T-helper 1 cell (primary cell): ENCODE results near the gene RALBP1.
"Not testable (repeated sequence)": the region's sequence is repeated elsewhere in the genome, so short reads cannot be mapped to it uniquely, and the experiment has no call there.

Source experiments
- DNase-seq, 5 donors: peaks; one replicate each; pipeline ENCODE4 v3.0.0-alpha.2; 2012 to 2020

Gene RALBP1

GRCh38 chr18:9455718-9456511 is 19.4 kb upstream of the RALBP1 start:
- no peak for DNase-seq

- no peak for DNase-seq
These were observed 9.2 kb upstream of the RALBP1 start for GRCh38 chr18:9466127-9466526.

- no peak for DNase-seq
These were observed 8.5 kb upstream of the RALBP1 start for GRCh38 chr18:9466846-9467245.

DNA sequence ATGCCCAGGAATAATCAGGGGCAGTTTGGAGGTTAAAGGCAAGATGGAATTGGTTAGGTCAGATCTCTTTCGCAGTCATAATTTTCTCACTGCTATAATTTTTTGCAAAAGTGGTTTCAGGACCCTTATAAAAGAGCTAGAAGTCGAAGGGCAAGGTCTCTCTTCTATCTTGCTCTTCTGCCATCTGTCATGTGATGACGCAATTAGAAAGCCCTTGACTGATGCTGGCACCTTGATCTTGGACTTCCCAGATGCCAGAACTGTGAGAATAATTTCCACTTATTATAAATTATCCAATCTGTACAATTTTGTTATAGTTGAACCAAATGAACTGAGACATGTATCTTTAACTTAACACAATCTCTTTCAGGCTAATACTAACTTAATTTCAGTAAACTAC is 6.3 kb upstream of the RALBP1 start:
- no peak for DNase-seq

- no peak for DNase-seq
These were observed 5.6 kb upstream of the RALBP1 start for GRCh38 chr18:9469685-9470084.

DNA sequence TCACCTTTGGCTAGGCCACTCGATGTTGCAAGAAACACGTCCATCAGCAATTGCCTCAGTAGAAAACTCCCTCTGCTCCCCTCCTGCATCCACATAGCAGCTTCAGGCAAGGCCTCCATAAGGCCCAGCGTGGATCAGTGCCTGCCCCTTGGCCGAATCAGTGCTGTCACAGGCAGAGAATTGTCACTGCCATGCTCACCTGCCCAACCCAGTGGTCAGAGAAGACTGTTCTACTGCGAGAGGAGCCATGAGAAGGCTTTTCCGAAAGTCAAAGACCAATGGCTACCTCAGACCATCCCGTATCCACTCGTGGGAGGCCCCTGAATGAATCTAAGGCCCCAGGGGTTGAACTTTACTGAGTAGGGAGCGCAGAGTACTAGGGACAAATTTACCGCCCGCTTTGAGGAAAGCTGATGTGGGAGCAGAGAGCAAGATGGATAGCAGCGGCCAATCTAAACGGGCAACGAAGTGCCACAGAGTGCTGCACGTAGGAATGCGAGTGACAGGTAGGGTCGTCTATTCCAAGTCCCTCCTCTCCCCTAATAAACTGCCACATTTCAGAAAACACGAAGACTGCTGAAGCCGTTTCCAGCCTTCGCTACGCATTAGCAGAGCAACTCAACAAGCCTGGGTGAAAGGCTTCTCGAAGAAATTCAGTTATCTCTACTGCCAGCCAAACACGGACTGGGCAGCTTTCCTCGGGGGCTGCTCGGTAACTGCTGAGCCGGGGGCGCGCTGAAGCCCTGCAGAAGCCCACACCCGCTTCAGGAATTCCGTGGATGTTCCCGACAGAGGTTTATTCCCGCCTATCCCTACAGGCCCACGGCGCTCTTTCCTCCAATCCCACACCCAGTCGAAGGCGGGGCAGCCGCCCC is 968 bp upstream of the RALBP1 start:
- peak in 1 of 5 donors; percentile 2 for DNase-seq

- peak; percentile 30 to 51 (median 39) for DNase-seq
These were observed 604 bp downstream of the RALBP1 start for GRCh38 chr18:9475643-9476591.

- not testable (repeated sequence) for DNase-seq
These were observed 1.6 kb downstream of the RALBP1 start for GRCh38 chr18:9476949-9477348.

DNA sequence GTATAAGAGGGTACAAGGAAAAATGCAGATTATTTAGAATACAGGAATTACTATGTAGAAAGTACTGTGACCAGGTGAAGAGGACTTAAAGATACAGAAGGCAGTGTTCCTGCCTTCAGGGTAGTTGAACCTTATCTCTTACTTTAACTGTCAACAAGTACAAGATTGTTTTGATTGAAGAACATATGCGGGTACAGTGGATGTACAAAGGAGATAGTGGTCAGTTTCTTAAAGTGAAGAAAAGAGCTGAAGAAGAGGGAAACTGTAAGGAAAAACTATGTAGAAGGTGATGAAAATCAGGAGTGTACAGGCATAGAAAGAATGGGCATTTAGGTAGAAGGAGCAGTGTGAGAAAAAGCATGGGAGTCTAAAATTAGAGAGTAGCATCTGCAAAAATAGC is 2.2 kb downstream of the RALBP1 start:
- no peak for DNase-seq

GRCh38 chr18:9478545-9478944 is 3.2 kb downstream of the RALBP1 start:
- no peak for DNase-seq

DNA sequence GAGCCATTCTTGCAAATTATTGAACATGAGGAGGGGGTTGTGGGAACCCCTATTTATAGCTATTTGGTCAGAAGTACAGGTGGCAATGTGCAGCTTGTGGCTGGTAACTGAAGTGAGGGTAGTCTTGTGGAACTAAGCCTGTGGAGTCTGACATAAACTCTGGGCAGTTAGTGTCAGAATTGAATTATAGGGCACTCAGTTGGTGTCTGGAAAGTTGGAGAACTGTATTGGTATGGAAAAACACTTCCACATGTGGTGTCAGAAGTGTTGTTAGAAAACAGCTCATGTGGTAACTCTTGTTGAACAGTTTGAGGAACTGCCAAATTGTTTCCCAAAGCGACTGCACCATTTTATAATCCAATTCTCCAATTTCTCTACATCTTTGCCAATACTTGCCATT is 7.5 kb downstream of the RALBP1 start:
- no peak for DNase-seq

- DNase-seq: no peak
These were observed 8.2 kb downstream of the RALBP1 start for GRCh38 chr18:9483526-9483925.

DNA sequence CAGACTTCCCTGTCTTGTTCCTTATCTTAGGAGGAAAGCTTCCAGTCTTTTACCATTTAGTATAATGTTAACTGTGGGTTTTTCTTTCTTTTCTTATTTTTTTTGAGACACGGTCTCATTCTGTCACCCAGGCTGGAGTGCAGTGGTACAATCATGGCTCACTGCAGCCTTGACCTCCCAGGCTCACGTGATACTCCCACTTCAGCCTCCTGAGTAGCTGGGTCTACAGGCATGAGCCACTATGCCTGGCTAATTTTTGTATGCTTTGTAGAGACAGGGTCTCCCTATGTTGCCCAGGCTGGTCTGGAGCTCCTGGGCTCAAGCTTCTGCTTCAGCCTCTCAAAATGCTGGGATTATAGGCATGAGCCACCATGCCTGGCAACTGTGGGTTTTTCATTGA is 9.5 kb downstream of the RALBP1 start:
- DNase-seq: not testable (repeated sequence)

DNA sequence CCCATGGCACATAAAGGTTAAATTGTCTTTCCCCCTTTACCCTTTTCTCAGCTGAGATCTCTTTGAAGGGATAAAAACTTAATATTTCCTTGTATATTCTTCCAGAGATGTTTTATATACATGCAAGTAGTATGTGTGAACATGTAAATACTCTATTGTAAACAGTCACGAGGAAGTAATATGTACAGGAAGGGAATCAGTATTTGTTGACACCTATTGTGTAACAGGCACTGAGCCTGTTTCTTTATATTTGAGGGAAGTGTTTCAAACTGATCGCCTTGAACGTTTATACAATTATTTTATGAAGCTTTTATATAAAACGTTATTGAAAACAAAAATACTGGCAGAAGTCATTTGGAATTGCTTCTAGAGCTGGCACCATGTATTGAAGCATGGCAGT is 13.2 kb downstream of the RALBP1 start:
- DNase-seq: no peak

- DNase-seq: peak in 1 of 5 donors; percentile 50
These were observed 19.5 kb downstream of the RALBP1 start for GRCh38 chr18:9494778-9495331.

DNA sequence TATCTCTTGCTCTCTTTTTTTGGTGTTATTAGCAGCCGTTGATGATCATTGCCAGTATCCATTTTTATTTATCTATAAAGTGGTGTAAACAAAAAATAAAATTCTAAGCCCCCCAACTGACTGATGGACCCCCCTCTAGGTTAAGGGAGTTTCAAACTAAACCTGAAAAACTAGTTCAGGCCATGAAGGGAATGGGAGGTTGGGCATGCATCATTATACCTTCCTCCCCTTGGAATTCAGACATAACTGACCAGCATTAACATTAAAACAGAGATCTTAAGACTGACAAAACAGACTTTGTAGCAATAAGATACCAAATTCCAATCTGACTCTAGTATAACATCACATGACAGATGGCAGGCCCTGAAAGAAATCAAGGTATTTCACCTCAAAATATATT is 20.2 kb downstream of the RALBP1 start:
- no peak for DNase-seq

- DNase-seq: no peak
These were observed 20.8 kb downstream of the RALBP1 start for GRCh38 chr18:9495916-9496705.

DNA sequence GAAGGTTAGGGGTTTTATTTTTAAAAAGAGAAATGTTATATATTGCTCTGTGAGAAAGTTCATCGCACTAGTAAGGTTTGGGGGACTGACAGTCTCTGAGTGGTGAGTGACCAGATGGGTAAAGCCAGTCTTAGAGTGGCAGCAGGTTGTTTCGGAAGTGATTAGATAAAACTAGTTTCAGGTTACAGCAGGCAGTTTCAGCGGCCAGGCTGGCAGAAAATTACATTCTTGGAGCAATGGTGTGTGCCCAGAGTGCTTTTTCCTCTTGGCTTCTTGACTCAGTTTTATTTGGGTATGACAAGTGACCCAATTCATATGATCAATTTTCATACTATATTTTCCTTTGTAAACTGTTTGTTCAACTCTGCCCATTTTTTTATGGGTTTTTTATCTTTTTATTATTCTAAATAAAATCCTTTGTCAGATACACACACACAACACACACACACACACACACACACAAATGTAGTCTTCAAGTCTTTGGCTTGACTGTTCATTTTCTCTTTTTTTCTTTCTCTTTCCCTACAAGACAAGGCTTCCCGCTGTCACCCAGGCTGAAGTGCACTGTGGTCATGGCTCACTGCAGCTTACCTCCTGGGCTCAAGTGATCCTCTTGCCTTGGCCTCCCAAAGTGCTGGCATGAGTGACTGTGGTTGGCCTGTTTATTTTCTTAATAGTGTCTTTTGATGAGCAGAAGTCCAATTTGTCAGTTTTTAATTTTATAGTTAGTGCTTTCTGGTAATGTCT is 30.9 kb downstream of the RALBP1 start:
- no peak for DNase-seq

DNA sequence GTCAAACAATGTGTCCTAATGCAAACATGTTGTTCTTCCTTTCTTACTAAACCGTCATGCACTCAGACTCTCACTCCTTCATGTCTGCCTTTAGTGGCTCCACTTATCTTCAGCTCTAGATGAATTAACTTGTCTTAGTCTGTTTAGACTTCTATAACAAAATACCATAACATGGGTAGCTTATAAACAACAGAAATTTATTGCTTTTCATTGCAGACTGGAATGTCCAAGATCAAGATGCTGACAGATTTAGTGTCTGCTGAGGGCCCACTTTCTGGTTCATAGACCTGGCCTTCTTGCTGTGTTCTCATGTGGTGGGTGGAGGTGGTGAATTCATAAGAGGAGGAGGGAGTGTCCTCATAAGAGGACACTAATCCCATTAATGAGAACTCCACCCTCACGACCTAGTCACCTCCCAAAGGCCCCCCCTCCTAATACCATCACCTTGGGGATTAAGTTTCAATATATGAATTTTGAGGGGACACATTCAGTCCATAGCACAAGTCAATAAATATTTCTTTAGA is 32.3 kb downstream of the RALBP1 start:
- no peak for DNase-seq

- no peak for DNase-seq
These were observed 33.2 kb downstream of the RALBP1 start for GRCh38 chr18:9508446-9509025.
